MM.1S (cell line): ENCODE measurements around the gene NEURL1.

Source experiments
- DNase-seq: peaks from one replicate; pipeline ENCODE4 v3.0.0-alpha.2; 2015
- H2AFZ ChIP-seq: fragments of 300-600 bp; sonication (generic); 2 replicates; pipeline ENCODE4 v1.6.0; 2016; ENCODE audit warnings: antibody characterized with exemption, low read length
- H3F3A ChIP-seq: fragments of 300-600 bp; sonication (generic); 2 replicates; pipeline ENCODE4 v1.6.1; 2016; ENCODE audit warnings: mild to moderate bottlenecking, antibody characterized with exemption, low read length, moderate library complexity, mixed read lengths; ENCODE audit not compliant: insufficient read depth
- H3K27ac ChIP-seq: fragments of 300-600 bp; sonication (generic); 2 replicates; pipeline ENCODE4 v1.5.1; 2016; ENCODE audit warnings: mild to moderate bottlenecking, low read length
- H3K27me3 ChIP-seq: fragments of 300-600 bp; sonication (generic); replicated peaks from 2 replicates; pipeline ENCODE4 v1.6.0; 2016; ENCODE audit warnings: low read length; ENCODE audit not compliant: insufficient read depth
- H3K36me3 ChIP-seq: fragments of 300-600 bp; sonication (generic); replicated peaks from 2 replicates; pipeline ENCODE4 v1.6.1; 2016; ENCODE audit warnings: mild to moderate bottlenecking, low read length, mixed read lengths; ENCODE audit not compliant: insufficient read depth
- H3K4me1 ChIP-seq: fragments of 300-600 bp; sonication (generic); 2 replicates; pipeline ENCODE4 v1.6.1; 2016; ENCODE audit warnings: low read length, mixed read lengths
- H3K4me2 ChIP-seq: fragments of 300-600 bp; sonication (generic); 2 replicates; pipeline ENCODE4 v1.6.0; 2016; ENCODE audit warnings: low read depth, low read length
- H3K4me3 ChIP-seq: fragments of 300-600 bp; sonication (generic); 2 replicates; pipeline ENCODE4 v1.5.1; 2016; ENCODE audit warnings: low read length, mixed read lengths
- H3K79me2 ChIP-seq: fragments of 300-600 bp; sonication (generic); 2 replicates; pipeline ENCODE4 v1.6.1; 2016; ENCODE audit warnings: mixed run types, low read length, mixed read lengths
- H3K9ac ChIP-seq: fragments of 300-600 bp; sonication (generic); 2 replicates; pipeline ENCODE4 v1.6.1; 2016; ENCODE audit warnings: low read length, mixed read lengths
- H3K9me2 ChIP-seq: fragments of 300-600 bp; sonication (generic); replicated peaks from 2 replicates; pipeline ENCODE4 v1.6.1; 2016; ENCODE audit warnings: mild to moderate bottlenecking, low read length, mixed read lengths; ENCODE audit not compliant: insufficient read depth
- H3K9me3 ChIP-seq: fragments of 300-600 bp; sonication (generic); replicated peaks from 2 replicates; pipeline ENCODE4 v1.6.1; 2016; ENCODE audit warnings: mild to moderate bottlenecking, low read length, mixed read lengths; ENCODE audit not compliant: insufficient read depth
- H4K20me1 ChIP-seq: fragments of 300-600 bp; sonication (generic); 2 replicates; pipeline ENCODE4 v1.6.1; 2016; ENCODE audit warnings: mild to moderate bottlenecking, low read length, moderate library complexity, mixed read lengths; ENCODE audit not compliant: insufficient read depth
- CTCF ChIP-seq: fragments of 300-600 bp; sonication (generic); IDR thresholded peaks from 2 replicates; pipeline ENCODE4 v1.5.1; 2016; ENCODE audit warnings: antibody characterized with exemption, low read length, mixed read lengths
- EZH2 ChIP-seq: fragments of 300-600 bp; sonication (generic); optimal IDR thresholded peaks from 2 replicates; pipeline ENCODE3; 2017; ENCODE audit warnings: low read depth, mild to moderate bottlenecking, antibody characterized with exemption, low read length, mixed read lengths
- EZH2phosphoT487 ChIP-seq: fragments of 300-600 bp; sonication (generic); IDR thresholded peaks from 2 replicates; pipeline ENCODE4 v1.6.1; 2018; ENCODE audit warnings: antibody characterized with exemption, low read length

The NEURL1 gene

GRCh38 chr10:103619424-103620351 is 126.2 kb downstream of the NEURL1 start:
- Histone ChIP-seq H3K4me3 (no peak overlapping the region), H3K27ac (no peak overlapping the region), H3F3A (no peaks in the 10 kb centered on the region), H3K79me2 (no peaks in the 10 kb centered on the region), H3K4me1 (no peaks in the 10 kb centered on the region), H3K9me2 (no peaks in the 10 kb centered on the region), H3K27me3 (no peaks in the 10 kb centered on the region), H3K4me2 (no peak overlapping the region), H3K9ac (no peak overlapping the region), H3K36me3 (no peaks in the 10 kb centered on the region), H3K9me3 (no peaks in the 10 kb centered on the region), H4K20me1 (no peaks in the 10 kb centered on the region), H2AFZ (no peak overlapping the region)
- DNase-seq = no peak
- no peak for TF ChIP-seq EZH2phosphoT487
- TF ChIP-seq CTCF = no peak
- TF ChIP-seq EZH2 = no peak

GRCh38 chr10:103620352-103620740 is 126.8 kb downstream of the NEURL1 start:
- Histone ChIP-seq H4K20me1 (no peaks in the 10 kb centered on the region), H3K79me2 (no peaks in the 10 kb centered on the region), H3K4me3 (no peak overlapping the region), H3K27me3 (no peaks in the 10 kb centered on the region), H2AFZ (no peak overlapping the region), H3K36me3 (no peaks in the 10 kb centered on the region), H3K9ac (no peak overlapping the region), H3K4me1 (no peaks in the 10 kb centered on the region), H3K9me2 (no peaks in the 10 kb centered on the region), H3F3A (no peaks in the 10 kb centered on the region), H3K27ac (no peak overlapping the region), H3K4me2 (no peak overlapping the region), H3K9me3 (no peaks in the 10 kb centered on the region)
- no peak for TF ChIP-seq EZH2phosphoT487
- no peak for TF ChIP-seq EZH2
- no peak for TF ChIP-seq CTCF
- DNase-seq = no peak

GRCh38 chr10:103620891-103621782 is 127.6 kb downstream of the NEURL1 start:
- Histone ChIP-seq H3K9me2 (no peaks in the 10 kb centered on the region), H3K4me1 (no peaks in the 10 kb centered on the region), H3K27me3 (no peaks in the 10 kb centered on the region), H3K4me3 (no peak overlapping the region), H4K20me1 (no peaks in the 10 kb centered on the region), H3K36me3 (no peaks in the 10 kb centered on the region), H3K9ac (no peak overlapping the region), H3K79me2 (no peaks in the 10 kb centered on the region), H2AFZ (no peak overlapping the region), H3K4me2 (no peak overlapping the region), H3F3A (no peaks in the 10 kb centered on the region), H3K9me3 (no peaks in the 10 kb centered on the region), H3K27ac (no peak overlapping the region)
- TF ChIP-seq EZH2 = no peak
- no peak for TF ChIP-seq CTCF
- no peak for TF ChIP-seq EZH2phosphoT487
- DNase-seq = no peak
